IMR-90 (cell line): Measurements from ENCODE around the gene OR2C3. TPM values are rescaled to one million over a fixed set of nuclear protein-coding genes. Genes with fewer than 3 reads are reported as not detected.

Experiments
- ATAC-seq: fragments of 200-7000 bp; cut with Tn5 transposase; 2 replicates; pipeline ENCODE4 v1.9.1; 2020; ENCODE audit warnings: low read depth, mild to moderate bottlenecking, moderate library complexity
- BruUV-seq: library from RNA; stranded (reverse); fragments of 400-500 nt; replicated peaks from 2 replicates; lab custom pipeline; 2021; lab: Mats Ljungman, UMichigan
- CTCF ChIA-PET: fragments of 300-600 bp; formaldehyde crosslinking; extraction: SDS; loops from one replicate; lab custom pipeline; 2021; ENCODE audit warnings: antibody characterized with exemption; lab: Yijun Ruan, JAX
- POLR2A ChIA-PET: fragments of 300-600 bp; sonication (Branson Sonifier 250); formaldehyde crosslinking; loops from one replicate; lab custom pipeline; 2022; ENCODE audit warnings: antibody characterized with exemption; ENCODE audit not compliant: unreplicated experiment; lab: Charles Lee
- DNase-seq: peaks from one replicate; pipeline ENCODE4 v3.0.0; 2013
- H2AFZ ChIP-seq: replicated peaks from 2 replicates; pipeline ENCODE3; 2013; ENCODE audit warnings: low read length, mild to moderate bottlenecking; ENCODE audit not compliant: poor library complexity
- H2AK5ac ChIP-seq: 2 replicates; pipeline ENCODE4 v1.6.1; 2013; ENCODE audit warnings: low read depth, low read length, inconsistent platforms
- H2AK9ac ChIP-seq: replicated peaks from 2 replicates; pipeline ENCODE3; 2013; ENCODE audit warnings: mild to moderate bottlenecking, low read depth, low read length, moderate library complexity; ENCODE audit not compliant: poor library complexity
- H2BK120ac ChIP-seq: 2 replicates; pipeline ENCODE4 v1.6.1; 2013; ENCODE audit warnings: low read depth, low read length, inconsistent platforms
- H2BK15ac ChIP-seq: 3 replicates; pipeline ENCODE4 v1.6.1; 2013; ENCODE audit warnings: low read depth, low read length, inconsistent platforms
- H2BK20ac ChIP-seq: 2 replicates; pipeline ENCODE4 v1.6.1; 2013; ENCODE audit warnings: low read depth, mild to moderate bottlenecking, inconsistent platforms, low read length, moderate library complexity
- H2BK5ac ChIP-seq: 2 replicates; pipeline ENCODE4 v1.6.1; 2013; ENCODE audit warnings: mild to moderate bottlenecking, low read depth, low read length, inconsistent platforms; ENCODE audit not compliant: poor library complexity, severe bottlenecking
- H3K14ac ChIP-seq: replicated peaks from 2 replicates; pipeline ENCODE4 v1.6.1; 2013; ENCODE audit warnings: low read depth, low read length, inconsistent platforms
- H3K18ac ChIP-seq: 2 replicates; pipeline ENCODE4 v1.6.1; 2013; ENCODE audit warnings: low read depth, low read length, control low read depth
- H3K23ac ChIP-seq: 2 replicates; pipeline ENCODE4 v1.6.1; 2013; ENCODE audit warnings: low read depth, low read length, inconsistent platforms
- H3K27ac ChIP-seq: 2 replicates; pipeline ENCODE4 v1.5.1; 2013; ENCODE audit warnings: mild to moderate bottlenecking, control low read depth, low read length; ENCODE audit not compliant: insufficient read depth
- H3K27me3 ChIP-seq: 2 replicates; pipeline ENCODE4 v1.6.1; 2013; ENCODE audit warnings: low read length; ENCODE audit not compliant: control insufficient read depth, insufficient read depth
- H3K36me3 ChIP-seq: 2 replicates; pipeline ENCODE4 v1.6.1; 2013; ENCODE audit warnings: low read length, mixed read lengths; ENCODE audit not compliant: control insufficient read depth, insufficient read depth
- H3K4ac ChIP-seq: 2 replicates; pipeline ENCODE4 v1.6.1; 2013; ENCODE audit warnings: low read depth, low read length, inconsistent platforms
- H3K4me1 ChIP-seq: 2 replicates; pipeline ENCODE4 v1.6.1; 2013; ENCODE audit warnings: low read length, mixed read lengths; ENCODE audit not compliant: control insufficient read depth, insufficient read depth
- H3K4me2 ChIP-seq: 2 replicates; pipeline ENCODE4 v1.6.1; 2013; ENCODE audit warnings: low read depth, mild to moderate bottlenecking, control low read depth, low read length, moderate library complexity
- H3K4me3 ChIP-seq: 2 replicates; pipeline ENCODE4 v1.5.1; 2013; ENCODE audit warnings: low read depth, mild to moderate bottlenecking, control low read depth, low read length, moderate library complexity; ENCODE audit not compliant: insufficient read depth
- H3K56ac ChIP-seq: 2 replicates; pipeline ENCODE4 v1.6.1; 2013; ENCODE audit warnings: low read length, inconsistent platforms; ENCODE audit not compliant: insufficient read depth; ENCODE audit errors: extremely low read depth
- H3K79me1 ChIP-seq, 2 experiments: 2 replicates each; pipeline ENCODE4 v1.6.1; 2013; ENCODE audit warnings: low read length in 2 of 2, inconsistent platforms in 1 of 2, low read depth in 1 of 2
- H3K9ac ChIP-seq: 2 replicates; pipeline ENCODE4 v1.6.1; 2013; ENCODE audit warnings: low read depth, low read length, control low read depth
- H3K9me1 ChIP-seq: 2 replicates; pipeline ENCODE4 v1.6.1; 2013; ENCODE audit warnings: low read length, inconsistent platforms; ENCODE audit not compliant: insufficient read depth
- H3K9me3 ChIP-seq: 2 replicates; pipeline ENCODE4 v1.6.1; 2013; ENCODE audit warnings: low read length; ENCODE audit not compliant: control insufficient read depth, insufficient read depth
- H4K20me1 ChIP-seq: 2 replicates; pipeline ENCODE4 v1.6.1; 2013; ENCODE audit warnings: low read length, inconsistent platforms; ENCODE audit not compliant: insufficient read depth
- H4K5ac ChIP-seq: 2 replicates; pipeline ENCODE4 v1.6.1; 2013; ENCODE audit warnings: mild to moderate bottlenecking, low read depth, low read length, control low read depth
- H4K8ac ChIP-seq, 2 experiments: 2 replicates each; pipeline ENCODE4 v1.6.1; 2013; ENCODE audit warnings: low read depth in 2 of 2, low read length in 2 of 2, control low read depth in 1 of 2, inconsistent platforms in 1 of 2
- H4K91ac ChIP-seq: 2 replicates; pipeline ENCODE4 v1.6.1; 2013; ENCODE audit warnings: low read depth, low read length, inconsistent platforms; ENCODE audit not compliant: insufficient read depth
- BHLHE40 ChIP-seq: fragments of 150-350 bp; IDR thresholded peaks from 2 replicates; pipeline ENCODE4 v1.6.1; 2016; ENCODE audit warnings: mild to moderate bottlenecking, low read depth, low read length
- FOS ChIP-seq: fragments of 150-350 bp; IDR thresholded peaks from 2 replicates; pipeline ENCODE4 v1.6.1; 2016; ENCODE audit warnings: low read depth, low read length
- MXI1 ChIP-seq: IDR thresholded peaks from 2 replicates; pipeline ENCODE4 v1.6.1; 2012; ENCODE audit warnings: low read depth, mild to moderate bottlenecking, low read length, moderate library complexity, borderline replicate concordance
- NFE2L2 ChIP-seq: fragments of 150-350 bp; IDR thresholded peaks from 2 replicates; pipeline ENCODE4 v1.6.1; 2016; ENCODE audit warnings: low read depth, mild to moderate bottlenecking, low read length
- RAD21 ChIP-seq: IDR thresholded peaks from 2 replicates; pipeline ENCODE4 v1.6.1; 2012; ENCODE audit warnings: low read length, improper control_type of control experiment
- RCOR1 ChIP-seq: IDR thresholded peaks from 2 replicates; pipeline ENCODE4 v1.6.1; 2012; ENCODE audit warnings: mild to moderate bottlenecking, low read length, improper control_type of control experiment; ENCODE audit not compliant: insufficient replicate concordance
- RFX5 ChIP-seq: IDR thresholded peaks from 2 replicates; pipeline ENCODE4 v1.8.0; 2012; ENCODE audit warnings: low read depth, mild to moderate bottlenecking, low read length, moderate library complexity
- SMC3 ChIP-seq: fragments of 150-350 bp; IDR thresholded peaks from 2 replicates; pipeline ENCODE4 v1.6.1; 2016; ENCODE audit warnings: low read depth, mild to moderate bottlenecking, antibody characterized with exemption, low read length, moderate library complexity
- WGBS, 2 experiments: methylation state at CpG; one replicate each; pipeline versions ENCODE4 v1.1.5 to v1.1.7; 2013; ENCODE audit warnings: missing lambda C conversion rate in 2 of 2; ENCODE audit not compliant: insufficient read length in 1 of 2; ENCODE audit errors: extremely low coverage in 2 of 2; 5-methylcytosine and 5-hydroxymethylcytosine counted together
- dilution Hi-C: fragments of 300-500 bp; cut with HindIII; formaldehyde crosslinking; loops from one replicate; pipeline ENCODE4 v1.14.3; 2018; ENCODE audit warnings: low sequenced_read_pairs; ENCODE audit not compliant: unreplicated experiment
- in situ Hi-C: fragments of 300-500 bp; cut with MboI; formaldehyde crosslinking; loops from 3 replicates; pipeline ENCODE4 v1.14.3; 2019; ENCODE audit warnings: low sequenced_read_pairs, inconsistent platforms, mixed read lengths
- intact Hi-C: fragments of 100-400 bp; cut with micrococcal nuclease; formaldehyde crosslinking; loops from 2 replicates; pipeline ENCODE4 v1.10.0; 2022
- polyA plus RNA-seq, 3 experiments: library from polyadenylated mRNA; depleted of rRNA; stranded (reverse); fragments of >200 nt; gene quantifications; 2 replicates each; pipeline ENCODE4 v1.2.3, GENCODE V29; 2012; ENCODE audit warnings: low replicate concordance in 1 of 3
- total RNA-seq: library from RNA; depleted of rRNA; stranded (reverse); fragments of >200 nt; gene quantifications from 2 replicates; pipeline ENCODE4 v1.2.3, GENCODE V29; 2012
- TF ChIP-seq, protein P1 (sequence below): conservative IDR thresholded peaks from 2 replicates; pipeline ENCODE4 v1.5.1; 2012; ENCODE audit warnings: mild to moderate bottlenecking, low read depth, low read length, improper control_type of control experiment
- TF ChIP-seq, protein P2 (sequence below): fragments of 150-350 bp; IDR thresholded peaks from 2 replicates; pipeline ENCODE4 v1.6.1; 2017; ENCODE audit warnings: mild to moderate bottlenecking, antibody characterized with exemption, low read length, low read depth

Gene OR2C3
- total and polyA plus RNA-seq, 2 of the 4 experiments (the other 2 are of a cell fraction) = not detected

DNA sequence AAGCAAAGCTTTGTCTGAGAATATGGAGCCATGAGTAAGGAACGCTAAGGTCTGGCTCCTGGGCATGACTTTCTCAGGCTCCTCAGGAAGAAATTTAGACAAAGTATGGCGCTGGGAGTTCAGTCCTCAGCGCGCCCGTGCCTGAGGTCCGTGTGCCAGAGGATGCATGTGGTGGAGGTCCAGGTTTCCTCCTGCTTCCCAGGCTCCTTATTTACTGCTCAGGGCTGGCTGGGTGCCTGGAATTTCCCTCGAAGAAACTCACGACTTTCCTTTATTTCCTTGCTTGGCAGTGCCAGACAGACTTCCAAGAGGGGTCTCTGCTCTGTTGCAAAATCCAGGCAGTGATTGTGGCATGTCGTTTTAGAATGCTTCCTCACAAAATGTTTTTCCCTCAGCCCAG is 26.0 kb upstream of the OR2C3 start:
- ChIA-PET CTCF (interaction anchor here (0.6 kb wide), 1 partner anchor 65 kb away, joined by 3 read pairs; no protein-coding TSS in a partner anchor), POLR2A (no interaction called here)
- no peak overlapping the region for H3K4ac ChIP-seq
- no peaks in the 10 kb centered on the region for H3K4me1 ChIP-seq
- no TSS peak for BruUV-seq
- no peaks in the 10 kb centered on the region for H3K79me1 ChIP-seq
- WGBS, 2 experiments = no CpG with 5 or more reads among the region's 9 CpGs
- H3K14ac ChIP-seq = no peak overlapping the region
- no peak overlapping the region for H2BK5ac ChIP-seq
- no peak overlapping the region for H4K91ac ChIP-seq
- H2AFZ ChIP-seq = no peak overlapping the region
- ATAC-seq (no peak), DNase-seq (no peak)
- H2BK20ac ChIP-seq = no peak overlapping the region
- H3K27me3 ChIP-seq = no peaks in the 10 kb centered on the region
- no peak overlapping the region for H3K4me2 ChIP-seq
- no peak overlapping the region for H4K5ac ChIP-seq
- H3K23ac ChIP-seq = no peak overlapping the region
- H3K9me1 ChIP-seq = no peaks in the 10 kb centered on the region
- H3K4me3 ChIP-seq = no peak overlapping the region
- H3K27ac ChIP-seq = no peak overlapping the region
- no peak overlapping the region for H2BK120ac ChIP-seq
- dilution Hi-C loops (no loop called here), in situ Hi-C loops (no loop called here), intact Hi-C loops (no loop called here)
- H2AK5ac ChIP-seq = no peak overlapping the region
- H2AK9ac ChIP-seq = no peak overlapping the region
- H3K9me3 ChIP-seq = peaks cover 5% of the 10 kb centered on the region; the same call in 1 of the 2 replicates
- no peak overlapping the region for H3K56ac ChIP-seq
- no peak overlapping the region for H3K18ac ChIP-seq
- no peaks in the 10 kb centered on the region for H3K36me3 ChIP-seq
- no peak overlapping the region for H3K9ac ChIP-seq
- TF ChIP-seq RFX5 (no peak), FOS (no peak), NFE2L2 (no peak), SMC3 (no peak), BHLHE40 (no peak), MXI1 (no peak), RAD21 (no peak), RCOR1 (no peak)
- TF ChIP-seq, protein P1, sequence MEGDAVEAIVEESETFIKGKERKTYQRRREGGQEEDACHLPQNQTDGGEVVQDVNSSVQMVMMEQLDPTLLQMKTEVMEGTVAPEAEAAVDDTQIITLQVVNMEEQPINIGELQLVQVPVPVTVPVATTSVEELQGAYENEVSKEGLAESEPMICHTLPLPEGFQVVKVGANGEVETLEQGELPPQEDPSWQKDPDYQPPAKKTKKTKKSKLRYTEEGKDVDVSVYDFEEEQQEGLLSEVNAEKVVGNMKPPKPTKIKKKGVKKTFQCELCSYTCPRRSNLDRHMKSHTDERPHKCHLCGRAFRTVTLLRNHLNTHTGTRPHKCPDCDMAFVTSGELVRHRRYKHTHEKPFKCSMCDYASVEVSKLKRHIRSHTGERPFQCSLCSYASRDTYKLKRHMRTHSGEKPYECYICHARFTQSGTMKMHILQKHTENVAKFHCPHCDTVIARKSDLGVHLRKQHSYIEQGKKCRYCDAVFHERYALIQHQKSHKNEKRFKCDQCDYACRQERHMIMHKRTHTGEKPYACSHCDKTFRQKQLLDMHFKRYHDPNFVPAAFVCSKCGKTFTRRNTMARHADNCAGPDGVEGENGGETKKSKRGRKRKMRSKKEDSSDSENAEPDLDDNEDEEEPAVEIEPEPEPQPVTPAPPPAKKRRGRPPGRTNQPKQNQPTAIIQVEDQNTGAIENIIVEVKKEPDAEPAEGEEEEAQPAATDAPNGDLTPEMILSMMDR = no peak
- TF ChIP-seq, protein P2, sequence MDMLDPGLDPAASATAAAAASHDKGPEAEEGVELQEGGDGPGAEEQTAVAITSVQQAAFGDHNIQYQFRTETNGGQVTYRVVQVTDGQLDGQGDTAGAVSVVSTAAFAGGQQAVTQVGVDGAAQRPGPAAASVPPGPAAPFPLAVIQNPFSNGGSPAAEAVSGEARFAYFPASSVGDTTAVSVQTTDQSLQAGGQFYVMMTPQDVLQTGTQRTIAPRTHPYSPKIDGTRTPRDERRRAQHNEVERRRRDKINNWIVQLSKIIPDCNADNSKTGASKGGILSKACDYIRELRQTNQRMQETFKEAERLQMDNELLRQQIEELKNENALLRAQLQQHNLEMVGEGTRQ = no peak
- H2BK15ac ChIP-seq = no peak overlapping the region
- no peaks in the 10 kb centered on the region for H4K20me1 ChIP-seq
- no peak overlapping the region for H4K8ac ChIP-seq
